ENCODE measurements around the gene RNF31. TPM values are rescaled to one million over a fixed set of nuclear protein-coding genes. Genes with fewer than 3 reads are reported as not detected.

The RNF31 gene
- total RNA-seq, 4 donors from 2014 or later: 33.5 to 112 (median 72.9) TPM

- H3K36me3 ChIP-seq: peaks cover 0 to 32% (median 25%) of the 10 kb centered on the region in 3 donors
- TF ChIP-seq EP300 (IDR thresholded peaks at IDR 0.05) (peak; percentile 92 to 99), POLR2A (IDR thresholded peaks at IDR 0.05) (peak in 1 of 2 donors; percentile 53)
- TF ChIP-seq, protein P1, sequence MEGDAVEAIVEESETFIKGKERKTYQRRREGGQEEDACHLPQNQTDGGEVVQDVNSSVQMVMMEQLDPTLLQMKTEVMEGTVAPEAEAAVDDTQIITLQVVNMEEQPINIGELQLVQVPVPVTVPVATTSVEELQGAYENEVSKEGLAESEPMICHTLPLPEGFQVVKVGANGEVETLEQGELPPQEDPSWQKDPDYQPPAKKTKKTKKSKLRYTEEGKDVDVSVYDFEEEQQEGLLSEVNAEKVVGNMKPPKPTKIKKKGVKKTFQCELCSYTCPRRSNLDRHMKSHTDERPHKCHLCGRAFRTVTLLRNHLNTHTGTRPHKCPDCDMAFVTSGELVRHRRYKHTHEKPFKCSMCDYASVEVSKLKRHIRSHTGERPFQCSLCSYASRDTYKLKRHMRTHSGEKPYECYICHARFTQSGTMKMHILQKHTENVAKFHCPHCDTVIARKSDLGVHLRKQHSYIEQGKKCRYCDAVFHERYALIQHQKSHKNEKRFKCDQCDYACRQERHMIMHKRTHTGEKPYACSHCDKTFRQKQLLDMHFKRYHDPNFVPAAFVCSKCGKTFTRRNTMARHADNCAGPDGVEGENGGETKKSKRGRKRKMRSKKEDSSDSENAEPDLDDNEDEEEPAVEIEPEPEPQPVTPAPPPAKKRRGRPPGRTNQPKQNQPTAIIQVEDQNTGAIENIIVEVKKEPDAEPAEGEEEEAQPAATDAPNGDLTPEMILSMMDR (IDR thresholded peaks at IDR 0.05): peak in 2 of 5 experiments; percentile 46 to 63
- DNase-seq (ENCODE audit: low spot score in 2 of 2): peak; percentile 97 to 98
- peak within 1 kb of the TSS; percentile 46 to 81 (median 76) for H3K4me3 ChIP-seq
- peaks cover 4 to 19% (median 11%) of the 10 kb centered on the region in 4 donors for H3K4me1 ChIP-seq
- peak within 1 kb of the TSS; percentile 99 to 100 (median 99) for H3K27ac ChIP-seq
- H3K27me3 ChIP-seq: no peaks in the 10 kb centered on the region
- 1% methylated on average over 54 to 57 of the region's 65 CpGs for WGBS, 2 donors
- H3K9me3 ChIP-seq: no peaks in the 10 kb centered on the region
Measured at GRCh38 chr14:24114532-24115421, 32.5 kb upstream of the RNF31 start, which contains the start of the genes DCAF11 and NRL. Gene DCAF11, plus strand, starts transcription at chr14:24114777. Its CDS starts 818 bp downstream, at chr14:24115595. Gene NRL, minus strand, starts transcription at chr14:24114949. Its CDS starts 32,101 bp downstream, at chr14:24082848.

DNA sequence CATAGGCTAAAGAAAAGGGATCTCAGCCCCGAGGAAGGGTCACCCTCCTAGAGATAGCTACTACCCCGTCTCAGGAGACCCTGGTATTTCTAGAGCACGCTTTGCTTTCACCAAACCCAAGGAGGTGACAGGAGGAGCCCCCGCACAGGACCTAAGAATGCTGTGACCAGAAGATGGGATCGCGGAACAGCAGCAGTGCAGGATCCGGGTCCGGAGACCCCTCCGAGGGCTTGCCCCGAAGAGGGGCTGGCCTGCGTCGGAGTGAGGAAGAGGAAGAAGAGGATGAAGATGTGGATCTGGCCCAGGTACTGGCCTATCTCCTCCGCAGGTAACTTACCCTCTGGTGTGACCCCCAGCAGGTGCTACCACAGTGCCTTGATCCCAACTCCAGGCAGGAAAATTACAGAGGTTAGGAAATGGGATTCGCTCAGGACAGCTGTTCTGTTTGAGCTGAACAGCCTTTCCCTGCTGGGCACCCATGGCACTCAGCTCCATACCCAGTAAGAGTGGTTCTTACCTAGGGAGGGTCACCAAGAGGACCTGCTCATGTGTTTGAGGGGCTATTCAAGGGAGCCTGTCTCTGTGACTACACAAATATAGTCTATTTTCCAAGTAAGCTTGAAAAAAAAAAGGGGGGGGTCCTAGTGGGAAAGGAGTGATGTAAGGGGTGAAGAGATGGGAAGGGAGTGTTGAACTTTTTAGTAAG is 31.7 kb upstream of the RNF31 start:
- 2 to 3% methylated on average over 13 to 14 of the region's 14 CpGs for WGBS, 2 donors
- H3K36me3 ChIP-seq: peaks cover 0 to 40% (median 27%) of the 10 kb centered on the region in 3 donors
- H3K4me3 ChIP-seq: peak overlapping the region; percentile 46 to 81 (median 76)
- peak overlapping the region; percentile 99 to 100 (median 99) for H3K27ac ChIP-seq
- H3K4me1 ChIP-seq: peaks cover 4 to 19% (median 11%) of the 10 kb centered on the region in 4 donors
- no peaks in the 10 kb centered on the region for H3K9me3 ChIP-seq
- TF ChIP-seq, protein P1 (IDR thresholded peaks at IDR 0.05): no peak
- peak in 1 of 2 donors; percentile 4 for TF ChIP-seq POLR2A (IDR thresholded peaks at IDR 0.05)
- H3K27me3 ChIP-seq: no peaks in the 10 kb centered on the region
- no peak for DNase-seq (ENCODE audit: low spot score in 2 of 2)

GRCh38 chr14:24116128-24116814 is 31.0 kb upstream of the RNF31 start:
- peak overlapping the region in 3 of 4 donors; percentile 99 to 100 (median 99) for H3K27ac ChIP-seq
- H3K4me1 ChIP-seq: peaks cover 4 to 19% (median 11%) of the 10 kb centered on the region in 4 donors
- TF ChIP-seq EP300 (IDR thresholded peaks at IDR 0.05) (no peak), POLR2A (IDR thresholded peaks at IDR 0.05) (no peak)
- TF ChIP-seq, protein P1 (IDR thresholded peaks at IDR 0.05): no peak
- H3K27me3 ChIP-seq: no peaks in the 10 kb centered on the region
- 80 to 83% methylated on average over 6 of the region's 6 CpGs for WGBS, 2 donors
- H3K4me3 ChIP-seq: peak overlapping the region in 3 of 4 donors; percentile 46 to 81 (median 71)
- H3K9me3 ChIP-seq: no peaks in the 10 kb centered on the region
- DNase-seq (ENCODE audit: low spot score in 2 of 2): no peak
- peaks cover 3 to 47% (median 33%) of the 10 kb centered on the region in 3 donors for H3K36me3 ChIP-seq

GRCh38 chr14:24117179-24117578 is 30.1 kb upstream of the RNF31 start:
- Histone ChIP-seq H3K4me3 (no peak overlapping the region), H3K27me3 (no peaks in the 10 kb centered on the region), H3K27ac (no peak overlapping the region), H3K36me3 (peaks cover 3 to 56% (median 35%) of the 10 kb centered on the region in 3 donors), H3K4me1 (peaks cover 4 to 19% (median 11%) of the 10 kb centered on the region in 4 donors), H3K9me3 (no peaks in the 10 kb centered on the region)
- 96 to 99% methylated on average over 5 to 6 of the region's 6 CpGs for WGBS, 2 donors
- no peak for DNase-seq (ENCODE audit: low spot score in 2 of 2)
- TF ChIP-seq EP300 (IDR thresholded peaks at IDR 0.05) (no peak), POLR2A (IDR thresholded peaks at IDR 0.05) (no peak)
- TF ChIP-seq, protein P1 (IDR thresholded peaks at IDR 0.05): no peak
